ENCODE measurements around the gene RASA2. TPM values are rescaled to one million over a fixed set of nuclear protein-coding genes. Genes with fewer than 3 reads are reported as not detected.
"Not testable (repeated sequence)": the region's sequence is repeated elsewhere in the genome, so short reads cannot be mapped to it uniquely, and the experiment has no call there.

RASA2 gene
- polyA plus RNA-seq, 4 donors = 18.6 to 27.8 (median 22.4) TPM

DNA sequence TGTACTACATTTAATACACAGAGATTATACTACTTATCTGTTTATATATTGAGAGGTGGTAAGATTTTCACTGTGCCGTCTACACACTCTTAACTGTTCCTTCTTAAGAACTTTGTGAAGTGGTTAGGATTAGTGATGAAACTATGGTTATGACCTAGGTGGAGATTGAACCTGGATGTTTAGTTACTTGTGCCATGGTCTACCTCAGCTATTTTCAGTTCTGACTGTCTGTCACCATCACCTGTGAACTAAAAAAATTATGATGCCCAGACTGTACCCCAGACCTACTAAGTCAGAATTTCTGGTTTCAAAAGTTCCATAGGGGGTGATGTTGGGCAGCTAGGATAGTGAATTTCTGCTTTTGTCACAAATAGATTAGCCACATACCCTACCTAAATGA, 6.4 kb downstream of the RASA2 start:
- no peak for DNase-seq (ENCODE audit: low read depth in 4 of 4, low spot score in 3 of 4)

DNA sequence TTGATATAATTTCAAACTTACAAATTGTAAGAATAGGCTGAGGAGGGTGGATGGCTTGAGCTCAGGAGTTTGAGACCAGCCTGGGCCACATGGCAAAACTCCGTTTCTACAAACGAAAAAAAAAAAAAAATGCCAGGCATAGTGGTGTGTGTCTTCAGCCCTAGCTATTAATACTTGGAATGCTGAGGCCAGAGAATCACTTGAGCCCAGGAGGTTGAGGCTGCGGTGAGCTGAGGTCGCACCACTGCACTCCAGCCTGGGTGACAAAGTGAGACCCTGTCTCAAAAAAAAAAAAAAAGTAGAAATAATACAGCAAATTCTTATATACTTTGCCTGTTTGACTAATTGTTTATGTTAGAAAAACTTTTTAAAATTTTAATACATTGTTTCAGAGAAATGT, 10.8 kb downstream of the RASA2 start:
- DNase-seq (ENCODE audit: low read depth in 4 of 4, low spot score in 3 of 4) = not testable (repeated sequence)

DNA sequence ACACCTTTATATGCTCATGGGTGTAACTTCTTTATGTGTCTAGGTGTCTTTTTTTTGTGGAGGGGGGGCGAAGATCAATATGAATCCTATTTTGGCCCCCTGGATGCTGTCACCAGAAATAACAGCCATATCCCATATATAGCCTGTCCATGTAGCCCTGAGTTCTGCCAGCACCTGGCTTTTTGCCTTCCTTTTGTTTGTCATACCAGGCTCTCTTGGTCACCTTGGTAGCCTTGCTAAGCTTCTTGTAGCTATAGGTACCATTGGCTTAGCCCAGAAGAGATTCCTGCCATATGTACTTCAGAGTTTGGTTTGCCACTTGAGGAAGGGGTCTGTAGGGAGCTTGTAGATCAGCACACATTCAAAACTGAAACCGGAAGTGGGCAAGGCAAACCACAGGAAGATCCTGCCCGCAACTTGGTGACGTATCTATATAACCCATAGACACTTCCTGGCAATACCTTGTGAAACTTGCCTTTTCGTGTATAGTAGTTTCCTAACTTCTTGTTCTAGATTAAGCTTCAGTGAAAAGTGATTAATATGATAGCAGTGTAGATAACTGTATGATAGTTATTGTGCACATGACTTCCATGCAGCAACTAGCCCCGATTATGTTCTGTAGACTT, 11.9 kb downstream of the RASA2 start:
- DNase-seq (ENCODE audit: low read depth in 4 of 4, low spot score in 3 of 4) = no peak

DNA sequence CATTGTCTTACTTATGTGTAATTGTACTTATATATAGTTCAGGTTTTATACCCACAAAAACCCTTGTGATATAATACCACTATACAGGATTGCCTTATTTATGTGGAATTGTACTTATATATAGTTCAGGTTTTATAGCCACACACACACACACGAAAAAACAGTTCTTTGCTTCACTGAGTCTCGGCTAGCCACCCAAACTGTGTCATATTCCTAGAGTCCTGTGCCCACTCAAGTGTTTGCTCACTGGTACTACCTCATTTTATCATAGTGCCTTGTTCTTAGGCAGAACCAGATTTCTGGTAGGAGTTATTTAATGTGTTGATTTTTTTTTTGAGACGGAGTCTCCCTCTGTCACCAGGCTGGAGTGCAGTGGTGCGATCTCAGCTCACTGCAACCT, 12.5 kb downstream of the RASA2 start:
- no peak for DNase-seq (ENCODE audit: low read depth in 4 of 4, low spot score in 3 of 4)

DNA sequence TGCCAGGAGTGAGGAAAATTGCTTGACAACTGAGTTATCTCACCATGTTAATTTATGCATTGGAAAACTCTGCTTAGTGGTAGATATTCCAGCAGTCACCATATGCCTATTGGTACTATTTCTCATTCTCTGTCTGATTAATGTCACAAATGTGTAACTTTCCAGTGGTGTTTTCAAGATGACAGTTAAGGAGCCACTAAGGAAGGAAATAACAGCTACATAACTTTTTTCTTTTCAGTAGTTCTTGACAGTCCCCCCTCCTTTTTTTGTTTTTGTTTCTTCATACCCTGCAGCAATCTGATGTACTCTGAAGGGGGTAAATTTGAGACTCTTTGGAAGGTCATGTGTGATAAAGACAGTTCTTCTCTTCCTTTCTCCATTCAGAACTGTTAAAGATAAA, 13.1 kb downstream of the RASA2 start:
- no peak for DNase-seq (ENCODE audit: low read depth in 4 of 4, low spot score in 3 of 4)

DNA sequence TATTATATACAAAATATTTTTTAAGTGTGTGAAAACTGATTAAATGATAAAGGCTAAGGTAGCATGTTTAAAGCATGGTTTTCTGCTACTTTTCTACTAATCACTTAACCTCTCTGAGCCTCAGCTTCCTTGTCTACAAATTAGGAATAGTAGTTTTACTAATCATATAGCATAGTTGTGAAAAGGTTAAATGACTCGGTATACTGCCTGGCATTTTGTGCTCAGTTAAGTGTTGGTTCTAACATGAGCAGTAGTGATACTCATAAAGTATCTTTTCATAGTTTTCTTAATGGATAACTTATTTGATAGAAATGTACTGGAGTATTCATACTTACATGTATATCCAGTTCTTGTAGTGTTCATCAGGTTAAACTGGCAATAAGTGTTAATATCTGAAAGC, 13.6 kb downstream of the RASA2 start:
- DNase-seq (ENCODE audit: low read depth in 4 of 4, low spot score in 3 of 4) = no peak

DNA sequence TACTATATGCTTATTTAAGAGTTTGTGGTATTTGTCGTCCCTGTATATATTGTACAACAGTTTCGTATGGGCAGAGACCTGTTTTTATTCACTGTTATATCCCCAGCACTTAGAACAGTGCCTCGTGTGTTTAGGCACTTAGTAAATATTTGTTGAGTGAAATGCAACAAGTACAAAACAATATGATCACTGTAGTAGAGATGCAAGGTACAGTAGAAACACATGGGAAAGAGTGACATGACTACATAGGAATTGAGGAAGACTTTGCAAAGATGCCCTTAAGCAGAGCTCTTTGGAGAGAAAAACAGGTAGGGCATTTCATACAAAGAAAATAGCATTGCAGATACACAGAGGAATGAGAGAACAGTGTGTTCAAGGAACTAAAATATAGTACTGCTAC, 18.3 kb downstream of the RASA2 start:
- no peak for DNase-seq (ENCODE audit: low read depth in 4 of 4, low spot score in 3 of 4)

DNA sequence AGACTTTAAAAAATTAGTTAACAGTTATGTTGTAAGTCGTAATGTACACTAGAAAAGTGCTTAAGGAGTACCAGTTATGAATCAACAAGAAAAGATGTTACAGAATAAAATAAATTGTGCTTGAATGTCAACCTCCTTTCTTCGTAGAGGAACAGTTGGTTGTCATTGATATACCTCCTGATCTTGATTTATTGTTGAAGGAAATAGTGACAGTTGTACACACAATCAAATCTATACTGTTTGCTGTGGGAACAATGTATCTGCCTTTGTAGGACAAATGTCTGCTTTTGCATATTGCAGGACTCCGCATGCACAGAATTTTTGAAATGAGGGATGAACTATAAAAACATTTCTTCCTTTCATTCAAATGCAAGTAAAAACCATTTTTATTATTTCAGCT, 19.2 kb downstream of the RASA2 start:
- no peak for DNase-seq (ENCODE audit: low read depth in 4 of 4, low spot score in 3 of 4)

DNA sequence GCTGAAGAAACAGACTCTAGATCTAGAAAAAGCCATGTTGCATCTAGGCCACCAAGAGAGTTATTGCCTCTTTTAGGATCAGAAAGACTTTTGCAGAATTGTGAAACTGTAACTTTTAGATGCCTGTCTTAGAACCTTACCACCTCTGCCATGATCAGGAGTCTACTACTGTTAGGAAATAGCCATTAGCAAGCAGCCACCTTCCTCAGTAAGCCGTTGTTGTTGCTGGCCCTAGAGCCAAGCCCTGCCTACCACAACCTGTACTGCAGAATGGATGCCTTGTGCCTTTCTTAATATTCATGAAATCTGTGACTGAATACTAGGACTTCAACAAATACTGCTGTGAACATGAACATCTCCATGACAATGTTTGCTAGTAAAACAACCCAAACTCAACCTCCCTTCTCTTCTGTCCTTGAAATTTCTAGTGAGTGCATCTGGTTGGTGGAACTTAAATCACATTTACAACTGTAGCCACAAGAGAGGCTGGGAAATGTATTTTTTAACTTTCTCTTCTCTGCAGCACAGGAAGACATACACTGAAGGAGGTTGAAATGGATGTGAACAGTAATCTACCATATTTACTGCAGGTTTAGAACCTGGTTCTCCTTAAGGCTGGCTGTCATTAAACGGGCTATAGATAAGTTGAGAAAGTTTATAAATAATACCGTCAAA, 20.7 kb downstream of the RASA2 start:
- DNase-seq (ENCODE audit: low read depth in 4 of 4, low spot score in 3 of 4) = no peak

DNA sequence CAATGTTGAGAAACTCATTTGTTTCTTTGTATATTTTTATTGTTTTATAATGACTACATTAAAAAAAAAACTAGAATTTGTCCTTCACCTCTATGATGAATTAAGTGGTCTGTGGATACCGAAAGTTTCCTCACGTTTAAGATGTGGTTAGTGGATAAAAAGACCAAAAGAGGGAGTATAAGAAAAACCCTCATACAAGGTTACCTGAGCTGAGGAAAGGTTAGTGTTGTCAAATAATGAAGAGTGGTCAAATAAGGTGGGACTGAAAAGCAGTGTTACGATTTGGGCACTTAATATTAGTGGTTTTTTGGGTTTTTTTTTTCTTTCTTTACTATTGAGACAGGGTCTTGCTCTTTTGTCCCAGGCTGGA, 21.2 kb downstream of the RASA2 start:
- DNase-seq (ENCODE audit: low read depth in 4 of 4, low spot score in 3 of 4) = no peak

DNA sequence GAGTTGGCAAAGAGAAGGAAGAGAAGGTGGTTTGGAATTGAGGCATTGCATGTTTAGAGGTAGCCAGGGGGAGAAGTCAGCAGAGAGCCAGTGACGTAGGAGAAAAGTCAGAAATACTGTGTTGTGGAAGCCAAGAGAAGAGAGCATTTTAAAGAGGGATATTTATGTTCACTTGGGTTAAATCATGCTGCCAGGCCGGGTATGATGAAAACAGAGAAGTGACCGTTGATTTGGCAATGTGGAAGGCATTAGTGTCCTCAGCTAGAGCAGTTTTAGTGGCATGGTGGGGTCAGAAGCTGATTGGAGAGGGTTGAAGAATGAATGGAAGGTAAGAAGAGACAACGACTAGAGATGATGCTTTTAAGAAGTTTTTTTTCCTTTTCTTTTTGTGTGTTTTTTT, 24.5 kb downstream of the RASA2 start:
- no peak for DNase-seq (ENCODE audit: low read depth in 4 of 4, low spot score in 3 of 4)

DNA sequence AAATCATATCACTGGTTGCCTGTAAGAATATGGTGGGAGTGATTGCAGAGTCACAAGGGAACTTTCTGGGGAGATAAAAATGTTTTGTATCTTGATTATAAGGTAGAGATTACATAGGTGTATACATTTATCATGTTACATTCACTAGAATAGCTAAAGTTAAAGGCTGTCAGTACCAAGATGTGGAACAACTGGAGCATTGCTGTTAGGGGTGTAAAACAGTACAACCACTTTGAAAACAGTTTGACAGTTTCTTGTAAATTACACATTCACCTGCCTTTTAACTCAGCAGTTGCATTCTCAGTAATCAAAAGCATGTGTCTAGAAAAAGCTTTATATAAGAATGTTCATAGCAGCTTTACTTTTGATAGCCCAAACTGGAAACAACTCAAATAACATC, 27.6 kb downstream of the RASA2 start:
- no peak for DNase-seq (ENCODE audit: low read depth in 4 of 4, low spot score in 3 of 4)

DNA sequence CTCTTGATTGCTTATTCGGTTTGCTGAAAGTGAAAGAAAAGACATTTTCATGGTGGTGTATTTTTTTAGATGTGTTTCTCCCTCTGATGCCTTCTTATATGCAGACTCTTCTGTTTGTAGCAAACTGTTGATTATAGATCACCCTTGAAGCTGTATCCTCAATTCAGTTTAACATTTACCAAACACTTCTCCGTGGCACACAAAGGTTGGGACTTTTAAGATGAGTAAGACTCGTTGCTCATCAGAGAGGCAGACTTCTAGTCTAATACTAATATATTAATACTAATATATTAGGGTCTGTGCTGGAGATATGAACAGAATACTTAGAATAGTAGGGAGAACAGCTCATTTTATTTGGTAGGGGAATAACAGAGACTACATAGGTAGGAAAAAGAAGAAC, 32.8 kb downstream of the RASA2 start:
- no peak for DNase-seq (ENCODE audit: low read depth in 4 of 4, low spot score in 3 of 4)

DNA sequence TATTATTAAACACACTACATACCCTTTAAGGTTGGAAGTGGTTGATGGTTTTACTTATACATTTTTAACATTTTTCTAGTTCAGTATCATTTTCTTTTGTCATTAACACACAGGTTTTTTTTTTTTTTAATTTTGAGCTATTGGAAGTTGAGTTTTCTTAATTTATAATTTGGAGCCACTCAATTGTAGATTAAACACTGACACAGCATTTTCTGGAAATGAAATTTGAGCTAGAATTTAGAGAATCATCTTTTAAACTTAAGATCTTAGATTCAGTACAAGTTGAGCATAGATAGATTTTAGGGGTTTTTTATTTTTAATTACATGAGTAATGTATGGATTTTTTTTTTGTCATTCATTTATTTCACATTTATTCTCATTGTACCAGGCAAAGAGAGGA, 35.0 kb downstream of the RASA2 start:
- DNase-seq (ENCODE audit: low read depth in 4 of 4, low spot score in 3 of 4) = no peak

DNA sequence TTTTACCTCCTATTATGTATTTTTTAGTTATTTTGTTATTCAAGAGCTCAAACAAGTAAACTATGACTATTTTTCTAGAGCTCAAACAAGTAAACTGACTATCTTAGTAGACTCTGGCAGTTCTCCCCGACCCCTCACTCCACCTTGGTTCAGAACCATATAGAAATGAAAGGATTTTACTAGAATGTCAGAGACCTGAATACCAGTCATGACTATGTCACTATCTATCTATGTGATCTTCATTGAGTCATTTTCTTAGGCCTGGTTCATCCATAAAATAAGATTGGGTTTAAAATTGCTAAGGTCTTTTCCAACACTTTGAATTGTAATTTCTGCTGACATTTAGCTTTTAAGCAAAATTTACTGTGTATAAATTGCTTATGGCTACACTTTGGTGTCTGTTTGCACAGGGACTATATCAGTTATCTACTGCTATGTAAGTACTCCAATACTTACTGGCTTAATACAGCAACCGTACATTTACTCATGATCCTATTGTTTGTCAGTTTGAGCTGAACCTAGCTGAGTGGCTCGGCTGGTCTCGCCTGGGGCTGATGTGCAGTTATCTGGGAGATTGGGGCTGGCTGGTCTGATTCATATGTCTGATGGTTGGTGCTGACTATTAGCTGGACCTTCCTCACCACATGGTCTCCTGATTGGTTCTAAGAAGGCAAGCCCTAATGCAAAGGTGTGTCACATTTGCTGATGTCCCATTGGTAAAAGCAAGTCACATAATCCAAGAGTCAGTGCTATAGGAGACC, 37.0 kb downstream of the RASA2 start:
- DNase-seq (ENCODE audit: low read depth in 4 of 4, low spot score in 3 of 4) = no peak

DNA sequence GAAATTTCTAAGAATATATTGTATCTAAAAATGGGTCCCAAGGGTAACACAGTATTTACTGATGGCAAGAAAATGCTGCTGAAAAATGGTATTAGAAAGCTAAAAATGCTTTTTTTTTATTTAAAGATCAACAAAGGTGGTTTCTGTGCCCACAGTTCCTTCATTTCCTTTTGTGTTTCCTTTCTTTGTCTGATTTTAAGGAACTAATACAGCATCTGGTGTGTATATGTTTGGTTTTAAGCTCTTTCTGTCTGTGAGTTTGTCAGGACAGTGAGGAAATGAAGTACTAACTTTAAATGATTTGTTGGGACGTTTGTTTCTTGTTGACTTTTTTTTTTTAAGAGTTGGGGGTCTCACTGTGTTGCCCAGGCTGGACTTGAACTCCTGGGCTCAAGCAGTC, 38.2 kb downstream of the RASA2 start:
- DNase-seq (ENCODE audit: low read depth in 4 of 4, low spot score in 3 of 4) = no peak

DNA sequence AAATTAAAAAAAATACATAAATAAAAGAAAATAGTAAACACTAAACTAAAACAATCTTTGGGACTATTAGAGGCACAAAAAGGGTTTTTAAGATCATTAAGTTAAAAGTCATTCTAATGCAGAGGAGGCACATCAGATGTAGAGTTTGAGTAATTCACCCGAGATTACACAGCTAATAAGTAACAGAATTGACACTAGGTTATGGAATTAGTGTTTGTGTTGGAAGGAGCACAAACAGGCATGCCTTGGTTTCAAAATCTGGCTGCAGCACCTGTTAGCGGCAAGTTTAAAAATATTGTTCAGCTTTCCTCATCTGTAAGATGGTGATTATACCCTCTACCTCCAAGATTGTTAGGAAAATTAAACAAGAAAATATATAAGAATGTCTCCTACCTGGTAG, 39.0 kb downstream of the RASA2 start:
- DNase-seq (ENCODE audit: low read depth in 4 of 4, low spot score in 3 of 4) = no peak

DNA sequence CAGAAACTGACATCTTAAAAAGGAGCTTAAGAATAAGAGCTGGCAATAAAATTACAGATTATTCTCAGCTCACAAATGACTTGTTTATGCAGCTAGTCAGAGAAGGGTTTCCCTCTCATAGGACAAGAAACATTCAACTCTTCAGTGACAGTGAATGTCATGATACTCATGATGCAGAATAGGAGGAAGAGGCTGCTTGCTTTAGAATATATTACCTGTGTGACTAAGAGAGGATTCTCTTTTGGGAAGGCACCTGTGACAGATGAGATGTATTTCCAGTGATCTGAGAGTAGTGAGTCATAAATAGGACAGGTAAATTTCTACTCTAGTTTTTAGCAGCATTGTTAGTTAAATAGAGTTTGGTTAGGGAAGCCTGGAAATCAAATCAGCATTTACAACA, 39.9 kb downstream of the RASA2 start:
- DNase-seq (ENCODE audit: low read depth in 4 of 4, low spot score in 3 of 4) = no peak

DNA sequence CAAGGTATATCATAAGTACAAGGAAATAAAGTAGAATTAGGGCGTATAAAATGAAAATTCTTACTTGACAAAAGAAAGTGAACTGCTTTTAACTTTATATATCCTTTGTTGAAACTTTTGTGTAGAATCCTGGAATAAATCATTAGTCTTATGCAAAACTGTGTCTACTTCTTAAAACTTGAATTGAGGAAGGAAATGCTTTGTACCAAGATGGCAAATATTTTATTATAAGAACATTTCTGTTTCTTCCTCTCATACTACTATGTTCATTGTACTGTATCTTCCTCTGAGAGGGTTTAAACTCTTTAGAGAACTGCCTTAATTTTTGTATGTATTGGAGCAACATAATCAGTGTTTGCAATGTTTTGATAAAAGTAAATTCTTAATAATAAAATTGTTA, 42.0 kb downstream of the RASA2 start:
- DNase-seq (ENCODE audit: low read depth in 4 of 4, low spot score in 3 of 4) = no peak

DNA sequence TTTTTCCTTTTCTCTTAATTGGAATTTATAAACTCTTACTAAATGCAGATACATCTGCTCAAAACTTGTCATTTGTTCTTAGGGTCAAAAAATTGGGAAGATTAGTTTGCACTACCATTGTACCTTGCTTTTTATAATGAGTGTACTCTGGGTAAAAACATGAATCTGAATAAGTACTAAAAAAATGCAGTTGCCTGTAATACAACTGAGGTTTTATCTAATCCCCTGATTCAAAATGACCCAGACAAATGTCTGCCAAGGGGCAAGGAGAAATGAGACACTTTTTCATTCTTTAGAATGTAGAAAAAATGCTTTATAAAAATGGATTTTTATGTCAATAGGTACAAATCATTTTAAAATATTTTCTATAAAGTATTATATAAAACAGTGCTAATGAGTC, 42.4 kb downstream of the RASA2 start:
- no peak for DNase-seq (ENCODE audit: low read depth in 4 of 4, low spot score in 3 of 4)

DNA sequence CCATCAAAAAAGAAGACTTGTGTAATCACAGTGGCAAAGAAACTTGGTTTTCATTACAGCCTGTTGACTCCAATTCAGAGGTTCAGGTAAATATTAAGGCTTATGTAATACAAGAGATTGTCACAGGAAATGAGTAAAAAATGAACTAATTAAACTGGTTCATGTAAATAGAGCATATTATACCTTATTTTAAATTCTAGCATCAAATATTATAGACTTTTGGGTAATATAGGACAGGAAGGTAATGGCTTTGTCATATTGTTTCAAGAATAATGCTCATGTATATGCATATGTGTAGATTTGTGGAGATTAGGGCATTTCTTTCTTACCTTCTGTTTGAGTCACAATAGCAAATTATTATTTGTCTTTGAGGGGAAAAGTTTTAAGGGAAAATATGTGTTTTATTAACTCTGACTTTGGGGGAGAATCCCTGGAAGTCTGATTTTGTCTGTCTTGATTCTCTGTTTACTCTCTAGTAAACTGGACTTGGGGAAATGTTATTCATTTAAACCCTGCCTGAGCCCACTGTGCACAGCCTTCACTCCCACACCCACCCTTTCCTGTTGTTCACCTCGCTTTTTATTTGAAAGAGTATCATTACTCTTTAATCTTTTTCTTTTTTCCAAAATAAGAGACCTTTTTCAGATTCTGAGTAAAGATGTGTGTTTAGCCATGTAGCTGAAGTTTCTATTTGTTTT, 43.0 kb downstream of the RASA2 start:
- DNase-seq (ENCODE audit: low read depth in 4 of 4, low spot score in 3 of 4) = no peak

DNA sequence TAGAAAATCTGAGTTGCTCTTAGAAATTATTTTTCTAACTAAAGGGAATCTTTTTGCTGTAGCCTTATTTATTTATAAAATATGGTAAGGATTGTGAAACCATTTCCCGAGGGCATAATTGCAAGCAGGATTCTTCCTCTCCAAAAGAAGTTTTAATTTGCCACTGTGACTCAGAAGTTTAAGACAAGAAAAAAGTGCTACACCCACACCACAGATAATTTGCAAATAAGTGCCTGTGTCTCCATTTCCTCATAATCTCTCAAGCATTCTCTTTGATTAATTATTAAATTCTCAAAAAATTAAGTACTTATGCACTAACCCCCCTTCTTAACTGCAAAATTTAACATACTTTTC, 43.6 kb downstream of the RASA2 start:
- no peak for DNase-seq (ENCODE audit: low read depth in 4 of 4, low spot score in 3 of 4)

Data from right renal pelvis (tissue), 4 donors.